GM12891 (cell line): ENCODE measurements around the gene POLD4.

Source experiments
- POLR2A ChIP-seq: IDR thresholded peaks from 2 replicates; pipeline ENCODE4 v1.6.1; 2011; ENCODE audit warnings: low read depth, low read length, control low read depth
- TAF1 ChIP-seq: IDR thresholded peaks from 2 replicates; pipeline ENCODE4 v1.6.1; 2011; ENCODE audit warnings: low read depth, low read length, control low read depth

DNA sequence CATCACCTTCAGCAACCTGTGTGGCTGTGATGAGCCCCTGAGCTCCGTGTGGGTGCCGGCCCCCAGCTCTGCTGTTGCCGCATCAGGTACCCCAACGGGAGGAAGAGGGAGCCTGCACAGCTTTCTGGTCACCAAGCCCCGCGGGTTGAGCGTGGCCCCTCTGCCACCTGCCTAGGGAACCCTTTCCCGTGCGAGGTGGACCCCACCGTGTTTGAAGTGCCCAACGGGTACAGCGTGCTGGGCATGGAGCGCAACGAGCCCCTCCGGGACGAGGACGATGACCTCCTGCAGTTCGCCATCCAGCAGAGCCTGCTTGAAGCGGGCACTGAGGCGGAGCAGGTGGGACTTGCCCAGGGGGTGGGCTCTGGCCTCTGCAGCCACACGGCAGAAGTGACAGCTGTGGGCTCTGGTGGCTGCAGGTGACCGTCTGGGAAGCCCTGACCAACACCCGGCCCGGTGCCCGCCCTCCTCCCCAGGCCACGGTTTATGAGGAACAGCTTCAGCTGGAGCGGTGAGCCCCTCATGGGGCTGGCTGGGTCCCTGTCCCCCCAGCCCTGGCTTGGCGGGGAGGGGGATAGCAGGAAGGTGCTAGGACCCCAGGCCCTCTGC, 51.9 kb downstream of the POLD4 start:
- TF ChIP-seq TAF1 (no peak), POLR2A (no peak)
